GM12878 (cell line): ENCODE results near the gene CSNK1G1. TPM values are rescaled to one million over a fixed set of nuclear protein-coding genes. Genes with fewer than 3 reads are reported as not detected.

Experiments
- STAT3 ChIP-seq: IDR thresholded peaks from 2 replicates; pipeline ENCODE4 v1.6.1; 2011; ENCODE audit warnings: low read depth, low read length, improper control_type of control experiment
- TARDBP ChIP-seq: IDR thresholded peaks from 2 replicates; pipeline ENCODE4 v1.6.1; 2016; ENCODE audit warnings: borderline replicate concordance
- polyA plus RNA-seq, 11 experiments: library from polyadenylated mRNA; depleted of rRNA in 4 of 11; unstranded in 6 of 11; stranded (reverse) in 5 of 11; fragments of >200 nt; fragmentation: Nextera tagmentation in 4 of 11; fragmentation: Illumina TruSeq in 1 of 11; extraction: Ambion mirVana in 4 of 11; extraction: Trizol in 1 of 11; gene quantifications; 1 replicate in 1 of 11; 2 replicates in 10 of 11; pipeline versions ENCODE4 v1.2.1 to v1.2.3, GENCODE V29; 2011 to 2016; ENCODE audit warnings: inconsistent platforms in 2 of 11, missing spikeins in 2 of 11, low read depth in 1 of 11
- total RNA-seq, 4 experiments: library from RNA; depleted of rRNA in 3 of 4; stranded (reverse); fragments of >200 nt in 3 of 4; fragmentation: Illumina TruSeq in 1 of 4; extraction: Trizol in 1 of 4; gene quantifications; 2 replicates each; pipeline versions ENCODE4 v1.2.1 to v1.2.3, GENCODE V29; 2013 to 2021
- TF ChIP-seq, protein P1 (sequence below): fragments of 450-650 bp; IDR thresholded peaks from 2 replicates; pipeline ENCODE4 v1.6.1; 2018; ENCODE audit warnings: borderline replicate concordance, mild to moderate bottlenecking; ENCODE audit not compliant: partially characterized antibody
- TF ChIP-seq, protein P2 (sequence below): IDR thresholded peaks from 2 replicates; pipeline ENCODE4 v1.6.1; 2012; ENCODE audit warnings: low read depth, low read length, improper control_type of control experiment
- TF ChIP-seq, protein P3 (sequence below): fragments of 450-650 bp; IDR thresholded peaks from 2 replicates; pipeline ENCODE4 v1.6.1; 2017; ENCODE audit warnings: mild to moderate bottlenecking, moderate library complexity

CSNK1G1 gene
- total and polyA plus RNA-seq, 10 of the 15 experiments (the other 5 are each of a cell fraction or from before 2014, with no cell fraction given): 6.1 to 23.4 (median 15.3) TPM

DNA sequence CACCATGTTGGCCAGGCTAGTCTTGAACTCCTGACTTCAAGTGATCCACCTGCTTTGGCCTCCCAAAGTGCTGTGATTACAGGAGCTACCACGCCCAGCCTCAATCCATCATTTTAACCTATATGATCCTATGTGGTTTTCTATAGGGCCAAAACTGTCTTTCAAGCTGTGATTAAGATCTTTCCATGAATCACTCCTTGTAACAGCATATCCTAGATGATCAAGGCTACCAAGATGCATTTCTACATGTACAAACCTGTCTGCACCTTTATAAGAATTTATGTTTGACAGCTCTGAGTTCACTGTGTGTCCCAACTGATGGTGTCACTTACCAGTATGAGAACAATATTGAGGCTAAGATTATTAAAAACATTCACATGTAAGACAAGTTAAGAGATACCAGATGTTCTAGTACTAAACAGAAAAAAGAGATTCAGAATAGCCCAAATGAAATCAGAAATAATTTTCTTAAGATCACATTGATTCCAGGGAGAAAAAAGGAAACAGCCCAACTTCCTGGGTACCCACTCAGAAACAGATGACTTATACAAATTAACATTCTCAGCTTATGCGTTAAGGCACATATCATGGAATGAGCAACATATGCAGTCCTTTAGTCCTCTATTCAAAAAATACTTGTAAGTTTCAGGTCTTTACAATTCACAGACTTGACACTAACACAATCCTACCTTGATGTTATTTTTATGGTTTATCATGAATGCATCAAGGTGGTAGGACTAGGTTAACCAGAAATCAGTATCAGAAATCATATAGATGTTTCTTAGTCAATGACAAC is 168.4 kb downstream of the CSNK1G1 start (continued):
- TF ChIP-seq, protein P1, sequence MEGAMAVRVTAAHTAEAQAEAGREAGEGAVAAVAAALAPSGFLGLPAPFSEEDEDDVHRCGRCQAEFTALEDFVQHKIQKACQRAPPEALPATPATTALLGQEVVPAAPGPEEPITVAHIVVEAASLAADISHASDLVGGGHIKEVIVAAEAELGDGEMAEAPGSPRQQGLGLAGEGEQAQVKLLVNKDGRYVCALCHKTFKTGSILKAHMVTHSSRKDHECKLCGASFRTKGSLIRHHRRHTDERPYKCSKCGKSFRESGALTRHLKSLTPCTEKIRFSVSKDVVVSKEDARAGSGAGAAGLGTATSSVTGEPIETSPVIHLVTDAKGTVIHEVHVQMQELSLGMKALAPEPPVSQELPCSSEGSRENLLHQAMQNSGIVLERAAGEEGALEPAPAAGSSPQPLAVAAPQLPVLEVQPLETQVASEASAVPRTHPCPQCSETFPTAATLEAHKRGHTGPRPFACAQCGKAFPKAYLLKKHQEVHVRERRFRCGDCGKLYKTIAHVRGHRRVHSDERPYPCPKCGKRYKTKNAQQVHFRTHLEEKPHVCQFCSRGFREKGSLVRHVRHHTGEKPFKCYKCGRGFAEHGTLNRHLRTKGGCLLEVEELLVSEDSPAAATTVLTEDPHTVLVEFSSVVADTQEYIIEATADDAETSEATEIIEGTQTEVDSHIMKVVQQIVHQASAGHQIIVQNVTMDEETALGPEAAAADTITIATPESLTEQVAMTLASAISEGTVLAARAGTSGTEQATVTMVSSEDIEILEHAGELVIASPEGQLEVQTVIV: no peak
- TF ChIP-seq, protein P2, sequence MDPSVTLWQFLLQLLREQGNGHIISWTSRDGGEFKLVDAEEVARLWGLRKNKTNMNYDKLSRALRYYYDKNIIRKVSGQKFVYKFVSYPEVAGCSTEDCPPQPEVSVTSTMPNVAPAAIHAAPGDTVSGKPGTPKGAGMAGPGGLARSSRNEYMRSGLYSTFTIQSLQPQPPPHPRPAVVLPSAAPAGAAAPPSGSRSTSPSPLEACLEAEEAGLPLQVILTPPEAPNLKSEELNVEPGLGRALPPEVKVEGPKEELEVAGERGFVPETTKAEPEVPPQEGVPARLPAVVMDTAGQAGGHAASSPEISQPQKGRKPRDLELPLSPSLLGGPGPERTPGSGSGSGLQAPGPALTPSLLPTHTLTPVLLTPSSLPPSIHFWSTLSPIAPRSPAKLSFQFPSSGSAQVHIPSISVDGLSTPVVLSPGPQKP: no peak
- TF ChIP-seq STAT3 (no peak), TARDBP (no peak)
- TF ChIP-seq, protein P3, sequence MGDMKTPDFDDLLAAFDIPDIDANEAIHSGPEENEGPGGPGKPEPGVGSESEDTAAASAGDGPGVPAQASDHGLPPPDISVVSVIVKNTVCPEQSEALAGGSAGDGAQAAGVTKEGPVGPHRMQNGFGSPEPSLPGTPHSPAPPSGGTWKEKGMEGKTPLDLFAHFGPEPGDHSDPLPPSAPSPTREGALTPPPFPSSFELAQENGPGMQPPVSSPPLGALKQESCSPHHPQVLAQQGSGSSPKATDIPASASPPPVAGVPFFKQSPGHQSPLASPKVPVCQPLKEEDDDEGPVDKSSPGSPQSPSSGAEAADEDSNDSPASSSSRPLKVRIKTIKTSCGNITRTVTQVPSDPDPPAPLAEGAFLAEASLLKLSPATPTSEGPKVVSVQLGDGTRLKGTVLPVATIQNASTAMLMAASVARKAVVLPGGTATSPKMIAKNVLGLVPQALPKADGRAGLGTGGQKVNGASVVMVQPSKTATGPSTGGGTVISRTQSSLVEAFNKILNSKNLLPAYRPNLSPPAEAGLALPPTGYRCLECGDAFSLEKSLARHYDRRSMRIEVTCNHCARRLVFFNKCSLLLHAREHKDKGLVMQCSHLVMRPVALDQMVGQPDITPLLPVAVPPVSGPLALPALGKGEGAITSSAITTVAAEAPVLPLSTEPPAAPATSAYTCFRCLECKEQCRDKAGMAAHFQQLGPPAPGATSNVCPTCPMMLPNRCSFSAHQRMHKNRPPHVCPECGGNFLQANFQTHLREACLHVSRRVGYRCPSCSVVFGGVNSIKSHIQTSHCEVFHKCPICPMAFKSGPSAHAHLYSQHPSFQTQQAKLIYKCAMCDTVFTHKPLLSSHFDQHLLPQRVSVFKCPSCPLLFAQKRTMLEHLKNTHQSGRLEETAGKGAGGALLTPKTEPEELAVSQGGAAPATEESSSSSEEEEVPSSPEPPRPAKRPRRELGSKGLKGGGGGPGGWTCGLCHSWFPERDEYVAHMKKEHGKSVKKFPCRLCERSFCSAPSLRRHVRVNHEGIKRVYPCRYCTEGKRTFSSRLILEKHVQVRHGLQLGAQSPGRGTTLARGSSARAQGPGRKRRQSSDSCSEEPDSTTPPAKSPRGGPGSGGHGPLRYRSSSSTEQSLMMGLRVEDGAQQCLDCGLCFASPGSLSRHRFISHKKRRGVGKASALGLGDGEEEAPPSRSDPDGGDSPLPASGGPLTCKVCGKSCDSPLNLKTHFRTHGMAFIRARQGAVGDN: no peak
